ENCODE results near the gene LSMEM2. TPM values are rescaled to one million over a fixed set of nuclear protein-coding genes. Genes with fewer than 3 reads are reported as not detected.

LSMEM2 gene
- total and polyA plus RNA-seq, 7 experiments from 2014 or later: 0.15 TPM; not detected in 6

DNA sequence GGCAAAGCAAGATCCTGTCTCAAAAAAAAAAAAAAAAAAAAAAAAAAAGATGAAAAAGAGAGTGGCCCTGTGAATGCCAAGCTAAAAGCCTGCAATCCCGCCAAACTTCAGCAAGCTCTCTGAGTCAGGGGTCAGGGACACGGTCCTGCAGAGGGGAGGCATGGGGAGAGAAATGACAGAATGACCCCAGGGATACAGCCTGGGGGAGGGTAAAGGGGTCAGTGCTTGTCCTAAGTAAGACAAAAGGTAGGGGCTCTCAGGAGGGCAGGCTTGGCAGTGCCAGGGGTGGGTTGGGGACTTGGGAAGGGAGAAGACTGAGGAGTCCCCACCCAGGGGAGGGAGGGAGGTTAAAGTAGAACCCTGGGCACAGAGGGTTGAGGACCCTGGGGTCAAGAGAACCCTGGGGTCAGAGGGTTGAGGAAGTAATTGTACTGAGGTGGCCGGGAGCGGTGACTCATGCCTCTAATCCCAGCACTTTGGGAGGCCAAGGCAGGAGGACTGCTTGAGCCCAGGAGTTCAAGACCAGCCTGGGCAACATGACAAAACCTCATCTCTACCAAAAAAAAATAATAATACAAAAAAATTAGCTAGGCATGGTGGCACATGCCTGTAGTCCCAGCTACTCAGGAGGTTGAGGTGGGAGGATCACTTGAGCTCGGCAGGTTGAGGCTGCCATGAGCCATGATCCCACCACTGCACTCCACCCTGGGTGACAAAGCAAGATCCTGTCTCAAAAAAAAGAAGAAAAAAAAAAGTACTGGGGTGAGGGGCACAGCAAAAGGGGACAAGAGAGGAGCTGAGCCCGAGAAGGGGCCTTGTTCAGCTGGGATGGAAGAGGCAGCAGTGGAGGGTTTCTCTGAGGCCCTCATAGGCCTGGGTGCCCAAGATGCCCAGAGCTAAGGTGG, 15.2 kb upstream of the LSMEM2 start:
- Mint-ChIP-seq H3K27ac (no peak overlapping the region), H3K4me3 (no peak overlapping the region), H3K27me3 (peaks cover 0 to 28% (median 0%) of the 10 kb centered on the region in 5 donors), H3K4me1 (peaks cover 0 to 12% (median 3%) of the 10 kb centered on the region in 7 donors), H3K36me3 (no peaks in the 10 kb centered on the region), H3K9me3 (no peaks in the 10 kb centered on the region)
- no peak for DNase-seq
- Histone ChIP-seq H3K4me3 (ENCODE audit: low read length) (no peak overlapping the region), H3K36me3 (ENCODE audit: control insufficient read depth in 2 of 3, insufficient read depth in 3 of 3, low read length in 3 of 3) (peaks cover 0 to 8% (median 0%) of the 10 kb centered on the region in 3 experiments), H3K27me3 (ENCODE audit: control insufficient read depth in 2 of 2, insufficient read depth in 2 of 2, low read length in 2 of 2) (no peaks in the 10 kb centered on the region), H3K4me1 (ENCODE audit: control insufficient read depth in 2 of 2, insufficient read depth in 2 of 2, low read length in 2 of 2) (peaks cover 6% of the 10 kb centered on the region in 2 donors), H3K9me3 (ENCODE audit: control insufficient read depth in 2 of 3, low read length in 3 of 3) (no peaks in the 10 kb centered on the region), H3K27ac (ENCODE audit: low read depth, low read length) (no peak overlapping the region)
- intact Hi-C loops (cut with micrococcal nuclease): no loop called here
- no peak for ATAC-seq
- ChIA-PET CTCF (interaction anchor here (0.6 to 1.4 kb wide), 5 partner anchors 17 to 359 kb away, joined by 3 to 6 read pairs (median 4); partner anchors contain the start of gene IFRD2), POLR2A (interaction anchor here (0.6 to 0.7 kb wide), 2 partner anchors 40 to 70 kb away, joined by 3 to 5 read pairs; no protein-coding TSS in a partner anchor)

DNA sequence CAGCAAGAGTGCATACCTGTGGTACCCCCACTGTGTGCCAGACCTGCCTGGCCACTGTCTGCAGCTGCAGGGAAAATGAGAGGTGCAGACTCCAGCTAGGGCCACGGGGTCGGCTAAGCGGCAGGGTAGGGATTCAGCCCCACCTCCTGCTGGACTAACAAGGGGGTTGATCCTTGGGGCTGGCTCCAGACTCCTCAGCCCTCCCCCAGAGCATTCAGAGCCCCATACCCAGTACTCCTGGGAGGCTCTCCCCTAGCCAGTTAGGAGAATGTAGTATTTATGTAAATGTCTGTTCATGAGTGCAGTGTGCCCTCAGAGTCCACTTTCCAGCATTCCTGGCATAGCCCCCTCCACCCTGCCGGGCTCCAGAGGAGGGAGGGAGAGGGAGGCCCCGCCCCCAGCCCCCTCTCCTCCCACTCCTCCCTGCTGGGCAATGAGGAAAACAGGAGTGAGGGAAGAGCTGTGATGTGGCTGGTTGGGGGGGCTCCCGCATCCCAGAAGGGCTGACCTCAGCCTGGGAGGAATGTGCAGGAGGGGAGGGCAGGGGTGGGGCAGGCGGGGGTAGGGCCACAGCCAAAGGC, 14.4 kb upstream of the LSMEM2 start:
- Mint-ChIP-seq H3K27me3 (peaks cover 0 to 30% (median 0%) of the 10 kb centered on the region in 5 donors), H3K4me1 (peaks cover 0 to 8% (median 3%) of the 10 kb centered on the region in 7 donors), H3K9me3 (no peaks in the 10 kb centered on the region), H3K4me3 (no peak overlapping the region), H3K27ac (no peak overlapping the region), H3K36me3 (no peaks in the 10 kb centered on the region)
- intact Hi-C loops (cut with micrococcal nuclease): no loop called here
- ATAC-seq (no peak), DNase-seq (no peak)
- H3K36me3 ChIP-seq (ENCODE audit: control insufficient read depth in 2 of 3, insufficient read depth in 3 of 3, low read length in 3 of 3): peaks cover 0 to under 1% (median 0%) of the 10 kb centered on the region in 3 experiments
- H3K4me1 ChIP-seq (ENCODE audit: control insufficient read depth in 2 of 2, insufficient read depth in 2 of 2, low read length in 2 of 2): peaks cover 4 to 6% of the 10 kb centered on the region in 2 donors
- ChIA-PET CTCF (interaction anchor here (0.6 to 1.4 kb wide), 4 partner anchors 28 to 358 kb away, joined by 3 to 6 read pairs (median 4); partner anchors contain the start of gene IFRD2), POLR2A (interaction anchor here (0.6 kb wide), 1 partner anchor 41 kb away, joined by 5 read pairs; no protein-coding TSS in a partner anchor)
- no peak overlapping the region for H3K4me3 ChIP-seq (ENCODE audit: low read length)
- H3K27me3 ChIP-seq (ENCODE audit: control insufficient read depth in 2 of 2, insufficient read depth in 2 of 2, low read length in 2 of 2): no peaks in the 10 kb centered on the region
- no peaks in the 10 kb centered on the region for H3K9me3 ChIP-seq (ENCODE audit: control insufficient read depth in 2 of 3, low read length in 3 of 3)
- no peak overlapping the region for H3K27ac ChIP-seq (ENCODE audit: low read depth, low read length)

DNA sequence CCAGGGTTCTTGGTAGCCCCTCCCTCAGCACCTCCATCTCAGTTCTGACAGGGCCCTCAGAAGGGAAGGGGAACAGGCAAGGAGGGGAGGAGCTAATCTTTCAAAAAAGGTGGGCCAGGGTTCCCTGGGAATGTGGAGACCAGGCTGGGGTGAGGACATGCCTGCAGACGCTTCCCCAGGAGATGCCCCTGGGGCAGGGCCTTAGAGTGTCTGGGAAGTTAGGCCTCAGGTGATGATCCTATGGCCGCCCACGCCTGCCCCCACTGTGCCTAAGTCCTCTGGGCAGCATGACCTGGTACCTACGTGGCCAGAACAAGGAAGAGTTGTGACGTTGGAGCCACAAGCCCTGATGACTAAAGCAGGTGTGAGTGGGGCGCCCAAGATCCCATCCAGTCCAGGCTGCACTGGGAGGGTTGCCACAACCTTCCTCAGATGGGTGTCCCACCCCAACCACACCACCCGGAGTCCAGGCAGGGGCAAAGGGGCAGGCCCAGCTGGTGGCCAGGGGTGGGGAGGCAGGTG, 13.9 kb upstream of the LSMEM2 start:
- Histone ChIP-seq H3K4me1 (ENCODE audit: control insufficient read depth in 2 of 2, insufficient read depth in 2 of 2, low read length in 2 of 2) (peaks cover 0 to 6% of the 10 kb centered on the region in 2 donors), H3K27ac (ENCODE audit: low read depth, low read length) (no peak overlapping the region), H3K9me3 (ENCODE audit: control insufficient read depth in 2 of 3, low read length in 3 of 3) (no peaks in the 10 kb centered on the region), H3K4me3 (ENCODE audit: low read length) (no peak overlapping the region), H3K36me3 (ENCODE audit: control insufficient read depth in 2 of 3, insufficient read depth in 3 of 3, low read length in 3 of 3) (no peaks in the 10 kb centered on the region), H3K27me3 (ENCODE audit: control insufficient read depth in 2 of 2, insufficient read depth in 2 of 2, low read length in 2 of 2) (no peaks in the 10 kb centered on the region)
- ChIA-PET CTCF (interaction anchor here (0.6 to 0.8 kb wide), 2 partner anchors 71 to 165 kb away, joined by 3 to 6 read pairs; no protein-coding TSS in a partner anchor), POLR2A (no interaction called here)
- Mint-ChIP-seq H3K4me1 (peaks cover 0 to 5% (median 0%) of the 10 kb centered on the region in 7 donors), H3K27me3 (peaks cover 0 to 30% (median 0%) of the 10 kb centered on the region in 5 donors), H3K27ac (no peak overlapping the region), H3K36me3 (no peaks in the 10 kb centered on the region), H3K4me3 (no peak overlapping the region), H3K9me3 (no peaks in the 10 kb centered on the region)
- ATAC-seq: no peak
- intact Hi-C loops (cut with micrococcal nuclease): no loop called here
- no peak for DNase-seq

DNA sequence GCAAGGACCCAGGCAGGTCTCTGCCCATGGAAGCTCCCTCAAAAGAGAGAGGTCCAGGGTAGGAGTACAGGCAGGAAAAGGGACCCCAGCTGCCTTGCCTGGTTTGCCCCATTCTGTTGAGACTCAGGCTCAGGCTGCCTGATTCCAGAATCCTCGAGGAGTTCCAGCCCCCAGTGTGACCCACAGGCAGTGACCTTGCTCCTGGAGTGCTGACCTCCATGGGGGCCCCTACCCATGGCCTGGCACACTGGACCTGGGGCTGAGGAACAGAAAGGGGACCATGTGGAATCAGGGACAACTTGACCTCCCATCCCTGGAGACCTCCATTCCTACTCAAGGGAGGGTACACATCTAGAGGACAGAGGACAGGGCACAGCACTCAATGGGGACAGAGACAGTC, 13.3 kb upstream of the LSMEM2 start:
- Histone ChIP-seq H3K9me3 (ENCODE audit: control insufficient read depth in 2 of 3, low read length in 3 of 3) (no peaks in the 10 kb centered on the region), H3K27me3 (ENCODE audit: control insufficient read depth in 2 of 2, insufficient read depth in 2 of 2, low read length in 2 of 2) (no peaks in the 10 kb centered on the region), H3K4me1 (ENCODE audit: control insufficient read depth in 2 of 2, insufficient read depth in 2 of 2, low read length in 2 of 2) (peaks cover 0 to 3% of the 10 kb centered on the region in 2 donors), H3K36me3 (ENCODE audit: control insufficient read depth in 2 of 3, insufficient read depth in 3 of 3, low read length in 3 of 3) (no peaks in the 10 kb centered on the region), H3K27ac (ENCODE audit: low read depth, low read length) (no peak overlapping the region), H3K4me3 (ENCODE audit: low read length) (no peak overlapping the region)
- ChIA-PET CTCF (interaction anchor here (0.8 kb wide), 1 partner anchor 71 kb away, joined by 3 read pairs; no protein-coding TSS in a partner anchor), POLR2A (no interaction called here)
- ATAC-seq (no peak), DNase-seq (no peak)
- intact Hi-C loops (cut with micrococcal nuclease): no loop called here
- Mint-ChIP-seq H3K4me3 (no peak overlapping the region), H3K27ac (peak overlapping the region in 2 of 9 donors; percentile 21 to 29), H3K36me3 (no peaks in the 10 kb centered on the region), H3K27me3 (peaks cover 0 to 30% (median 0%) of the 10 kb centered on the region in 5 donors), H3K4me1 (peaks cover 0 to 5% (median 0%) of the 10 kb centered on the region in 7 donors), H3K9me3 (no peaks in the 10 kb centered on the region)

DNA sequence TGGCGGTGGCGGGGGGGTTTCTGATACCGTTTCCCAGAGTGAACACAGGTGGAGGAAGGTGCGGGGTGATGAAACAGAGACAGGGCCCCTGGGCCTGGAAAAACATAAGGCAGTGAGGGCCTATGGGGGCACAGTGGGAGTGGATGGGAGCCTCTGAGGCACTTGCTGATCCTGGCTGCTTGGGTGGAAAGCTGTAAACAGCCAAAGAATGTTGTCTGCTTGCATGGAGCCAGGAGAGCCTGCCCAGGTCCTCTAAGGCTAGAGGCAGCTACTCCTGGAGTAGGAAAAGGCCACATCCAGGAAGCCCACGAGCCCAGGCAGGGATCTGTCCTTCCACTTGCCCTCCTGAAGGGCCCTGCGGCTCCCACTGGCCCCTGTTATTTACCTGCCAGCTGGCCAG, 12.9 kb upstream of the LSMEM2 start:
- Histone ChIP-seq H3K27me3 (ENCODE audit: control insufficient read depth in 2 of 2, insufficient read depth in 2 of 2, low read length in 2 of 2) (no peaks in the 10 kb centered on the region), H3K9me3 (ENCODE audit: control insufficient read depth in 2 of 3, low read length in 3 of 3) (no peaks in the 10 kb centered on the region), H3K4me3 (ENCODE audit: low read length) (no peak overlapping the region), H3K27ac (ENCODE audit: low read depth, low read length) (no peak overlapping the region), H3K4me1 (ENCODE audit: control insufficient read depth in 2 of 2, insufficient read depth in 2 of 2, low read length in 2 of 2) (no peaks in the 10 kb centered on the region), H3K36me3 (ENCODE audit: control insufficient read depth in 2 of 3, insufficient read depth in 3 of 3, low read length in 3 of 3) (no peaks in the 10 kb centered on the region)
- DNase-seq (no peak), ATAC-seq (no peak)
- intact Hi-C loops (cut with micrococcal nuclease): no loop called here
- ChIA-PET CTCF (interaction anchor here (1.1 kb wide), 1 partner anchor 16 kb away, joined by 4 read pairs; no protein-coding TSS in a partner anchor), POLR2A (no interaction called here)
- Mint-ChIP-seq H3K4me1 (peaks cover 0 to 5% (median 0%) of the 10 kb centered on the region in 7 donors), H3K36me3 (no peaks in the 10 kb centered on the region), H3K27me3 (peaks cover 0 to 30% (median 0%) of the 10 kb centered on the region in 5 donors), H3K9me3 (no peaks in the 10 kb centered on the region), H3K27ac (peak overlapping the region in 4 of 9 donors; percentile 13 to 29 (median 23)), H3K4me3 (no peak overlapping the region)

DNA sequence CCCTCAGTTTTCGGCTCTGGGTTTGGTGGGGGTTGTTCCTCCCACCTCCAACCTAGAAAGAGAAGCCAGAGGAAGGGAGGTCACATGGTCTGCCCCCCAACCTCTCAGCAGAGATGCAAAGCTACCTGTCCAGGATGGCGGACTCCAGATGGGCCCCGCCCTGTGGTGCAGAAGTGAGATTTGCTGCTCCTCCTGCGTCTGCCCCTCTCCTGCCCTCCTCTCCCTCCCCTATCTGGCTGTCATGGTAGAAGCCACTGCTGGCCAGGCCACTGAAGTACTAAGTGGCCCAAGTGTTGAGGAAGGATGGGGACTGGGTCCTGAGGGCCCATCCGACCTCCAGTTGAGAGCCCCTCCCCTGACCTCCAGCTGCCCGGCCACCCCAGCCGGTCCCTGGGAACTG, 12.1 kb upstream of the LSMEM2 start:
- Mint-ChIP-seq H3K9me3 (no peaks in the 10 kb centered on the region), H3K36me3 (no peaks in the 10 kb centered on the region)

More for the DNA sequence above, 12.1 kb upstream of the LSMEM2 start:
- no peak for DNase-seq
- H3K4me3 Mint-ChIP-seq: no peak overlapping the region
- no peaks in the 10 kb centered on the region for H3K4me1 ChIP-seq (ENCODE audit: control insufficient read depth in 2 of 2, insufficient read depth in 2 of 2, low read length in 2 of 2)
- H3K27ac Mint-ChIP-seq: no peak overlapping the region
- ATAC-seq: no peak
- no peaks in the 10 kb centered on the region for H3K9me3 ChIP-seq (ENCODE audit: control insufficient read depth in 2 of 3, low read length in 3 of 3)
- intact Hi-C loops (cut with micrococcal nuclease): no loop called here
- no peak overlapping the region for H3K4me3 ChIP-seq (ENCODE audit: low read length)
- ChIA-PET CTCF (interaction anchor here (1.1 to 1.3 kb wide), 3 partner anchors 8 to 20 kb away, joined by 4 to 6 read pairs (median 4); no protein-coding TSS in a partner anchor), POLR2A (no interaction called here)
- H3K27me3 ChIP-seq (ENCODE audit: control insufficient read depth in 2 of 2, insufficient read depth in 2 of 2, low read length in 2 of 2): no peaks in the 10 kb centered on the region
- H3K27me3 Mint-ChIP-seq: peaks cover 0 to 32% (median 0%) of the 10 kb centered on the region in 5 donors
- H3K36me3 ChIP-seq (ENCODE audit: control insufficient read depth in 2 of 3, insufficient read depth in 3 of 3, low read length in 3 of 3): no peaks in the 10 kb centered on the region
- H3K4me1 Mint-ChIP-seq: peaks cover 0 to 5% (median 3%) of the 10 kb centered on the region in 7 donors
- H3K27ac ChIP-seq (ENCODE audit: low read depth, low read length): no peak overlapping the region
